Nephron progenitor cell (in vitro differentiated cells): ENCODE data around the gene MVD.

Experiments used
- DNase-seq: peaks from one replicate; pipeline ENCODE4 v3.0.0; 2021
- H3K27ac Mint-ChIP-seq: 2 replicates; pipeline ENCODE4 v1.8.0; 2021; ENCODE audit warnings: mild to moderate bottlenecking, moderate library complexity, mixed read lengths
- H3K27me3 Mint-ChIP-seq: 2 replicates; pipeline ENCODE4 v1.8.0; 2021; ENCODE audit warnings: mild to moderate bottlenecking, low read depth, mixed read lengths; ENCODE audit not compliant: poor library complexity
- H3K36me3 Mint-ChIP-seq: 2 replicates; pipeline ENCODE4 v1.8.0; 2021; ENCODE audit warnings: low read depth, mixed read lengths
- H3K4me1 Mint-ChIP-seq: 2 replicates; pipeline ENCODE4 v1.8.0; 2021; ENCODE audit warnings: mixed read lengths
- H3K4me3 Mint-ChIP-seq: 2 replicates; pipeline ENCODE4 v1.8.0; 2021; ENCODE audit warnings: mild to moderate bottlenecking, moderate library complexity, mixed read lengths
- H3K9me3 Mint-ChIP-seq: 2 replicates; pipeline ENCODE4 v1.8.0; 2021; ENCODE audit warnings: mild to moderate bottlenecking, moderate library complexity, mixed read lengths
- TF ChIP-seq, protein P1 (sequence below): fragments of 200-600 bp; sonication (generic); IDR thresholded peaks from 2 replicates; pipeline ENCODE4 v1.5.0; 2021; ENCODE audit warnings: antibody characterized with exemption

MVD gene

DNA sequence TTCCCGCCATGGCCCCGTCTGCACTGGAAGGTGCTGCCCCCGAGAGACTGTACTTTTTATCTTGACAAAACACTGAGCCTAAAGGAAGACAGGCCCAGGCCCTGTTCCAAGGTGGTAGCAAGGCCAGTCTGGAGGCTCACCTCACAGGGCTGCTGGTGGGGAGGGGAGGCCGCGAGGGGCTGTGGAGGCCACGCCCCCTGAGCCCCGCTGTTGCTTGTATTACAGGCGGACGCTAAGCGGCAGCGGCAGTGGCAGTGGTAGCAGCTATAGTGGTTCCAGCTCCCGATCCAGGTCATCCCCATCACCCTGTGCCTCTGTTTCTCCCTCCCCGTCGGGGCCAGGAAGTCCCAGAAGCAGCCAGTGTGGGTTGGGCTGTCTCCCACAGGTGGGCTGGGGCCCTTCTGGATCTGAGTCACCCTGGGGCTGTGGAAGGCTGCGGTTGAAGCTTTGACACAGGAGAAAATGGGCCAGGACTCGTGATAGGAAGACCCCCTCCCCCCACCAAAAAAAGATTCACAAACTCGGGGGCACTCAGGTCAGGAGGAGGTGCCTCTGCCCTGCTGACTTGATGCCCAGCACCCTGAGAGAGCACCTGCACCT, 37.8 kb downstream of the MVD start:
- DNase-seq, result no peak
- Mint-ChIP-seq H3K27me3 (no peaks in the 10 kb centered on the region), H3K27ac (no peak overlapping the region), H3K9me3 (no peaks in the 10 kb centered on the region), H3K4me1 (no peaks in the 10 kb centered on the region), H3K36me3 (peaks cover 27% of the 10 kb centered on the region), H3K4me3 (no peak overlapping the region)
- TF ChIP-seq, protein P1, sequence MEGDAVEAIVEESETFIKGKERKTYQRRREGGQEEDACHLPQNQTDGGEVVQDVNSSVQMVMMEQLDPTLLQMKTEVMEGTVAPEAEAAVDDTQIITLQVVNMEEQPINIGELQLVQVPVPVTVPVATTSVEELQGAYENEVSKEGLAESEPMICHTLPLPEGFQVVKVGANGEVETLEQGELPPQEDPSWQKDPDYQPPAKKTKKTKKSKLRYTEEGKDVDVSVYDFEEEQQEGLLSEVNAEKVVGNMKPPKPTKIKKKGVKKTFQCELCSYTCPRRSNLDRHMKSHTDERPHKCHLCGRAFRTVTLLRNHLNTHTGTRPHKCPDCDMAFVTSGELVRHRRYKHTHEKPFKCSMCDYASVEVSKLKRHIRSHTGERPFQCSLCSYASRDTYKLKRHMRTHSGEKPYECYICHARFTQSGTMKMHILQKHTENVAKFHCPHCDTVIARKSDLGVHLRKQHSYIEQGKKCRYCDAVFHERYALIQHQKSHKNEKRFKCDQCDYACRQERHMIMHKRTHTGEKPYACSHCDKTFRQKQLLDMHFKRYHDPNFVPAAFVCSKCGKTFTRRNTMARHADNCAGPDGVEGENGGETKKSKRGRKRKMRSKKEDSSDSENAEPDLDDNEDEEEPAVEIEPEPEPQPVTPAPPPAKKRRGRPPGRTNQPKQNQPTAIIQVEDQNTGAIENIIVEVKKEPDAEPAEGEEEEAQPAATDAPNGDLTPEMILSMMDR, result no peak

DNA sequence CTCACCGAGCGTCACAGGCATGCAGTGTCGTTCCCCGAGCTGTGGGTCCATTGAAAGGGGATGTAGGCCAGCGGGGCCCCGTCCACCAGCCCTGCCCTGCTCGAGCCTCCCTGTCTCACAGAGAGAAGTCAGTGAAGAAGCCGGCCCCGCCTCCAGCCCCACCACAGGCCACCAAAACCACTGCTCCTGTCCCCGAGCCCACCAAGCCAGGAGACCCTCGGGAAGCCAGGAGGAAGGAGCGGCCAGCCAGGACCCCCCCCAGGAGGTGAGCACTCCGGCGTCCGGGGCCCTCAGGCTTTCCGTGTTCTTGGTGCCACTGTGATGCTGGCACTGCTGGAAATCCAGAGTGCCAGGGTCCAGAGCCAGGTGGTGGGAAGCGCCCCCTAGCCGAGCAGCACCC, 38.4 kb downstream of the MVD start:
- DNase-seq, result no peak
- Mint-ChIP-seq H3K27ac (no peak overlapping the region), H3K36me3 (peaks cover 27% of the 10 kb centered on the region), H3K4me3 (no peak overlapping the region), H3K4me1 (peaks cover 5% of the 10 kb centered on the region), H3K9me3 (no peaks in the 10 kb centered on the region), H3K27me3 (no peaks in the 10 kb centered on the region)
- TF ChIP-seq, protein P1, result no peak

DNA sequence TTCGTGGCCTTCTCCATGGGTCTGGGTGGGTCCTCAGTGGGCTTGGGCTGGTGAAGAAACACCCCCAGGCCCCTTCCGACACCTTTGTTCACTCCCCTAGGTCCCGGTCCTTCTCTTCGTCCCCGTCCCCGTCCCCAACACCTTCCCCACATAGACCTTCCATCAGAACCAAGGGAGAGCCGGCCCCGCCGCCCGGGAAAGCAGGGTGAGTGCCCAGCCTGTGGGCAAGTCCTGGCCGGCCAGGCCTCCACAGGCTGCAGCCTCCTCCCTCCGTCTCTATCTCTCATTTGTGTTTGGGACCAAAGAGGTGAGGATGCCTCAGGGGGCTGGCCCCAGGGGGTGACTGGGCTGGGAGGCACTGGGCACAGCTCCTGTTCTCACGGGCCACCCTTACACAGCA, 39.0 kb downstream of the MVD start:
- H3K9me3 Mint-ChIP-seq, result no peaks in the 10 kb centered on the region
- H3K36me3 Mint-ChIP-seq, result peaks cover 27% of the 10 kb centered on the region
- no peak overlapping the region for H3K27ac Mint-ChIP-seq
- TF ChIP-seq, protein P1, result no peak
- peaks cover 9% of the 10 kb centered on the region for H3K4me1 Mint-ChIP-seq
- H3K27me3 Mint-ChIP-seq, result no peaks in the 10 kb centered on the region
- DNase-seq, result no peak
- H3K4me3 Mint-ChIP-seq, result no peak overlapping the region

DNA sequence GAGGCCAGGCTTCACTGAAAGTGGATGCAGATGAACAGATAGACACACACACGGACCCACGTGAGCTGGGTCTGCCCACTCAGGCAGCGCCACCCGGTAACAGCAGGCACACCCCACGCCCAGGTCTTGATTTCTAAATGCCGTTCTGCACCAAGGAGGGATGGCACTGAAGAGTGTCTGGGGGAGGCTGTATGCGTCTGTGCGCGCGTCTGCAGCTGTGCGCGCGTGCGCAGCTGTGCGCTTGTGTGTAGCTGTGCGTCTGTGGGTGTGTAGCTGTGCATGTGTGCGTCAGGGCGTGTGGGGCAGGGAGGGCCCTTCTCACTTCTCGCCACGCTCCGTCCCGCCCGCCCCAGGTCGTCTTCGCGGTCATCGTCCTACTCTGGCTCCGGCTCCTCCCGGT, 40.0 kb downstream of the MVD start:
- DNase-seq, result no peak
- Mint-ChIP-seq H3K36me3 (peaks cover 23% of the 10 kb centered on the region), H3K27me3 (no peaks in the 10 kb centered on the region), H3K27ac (no peak overlapping the region), H3K9me3 (no peaks in the 10 kb centered on the region), H3K4me3 (no peak overlapping the region), H3K4me1 (peaks cover 18% of the 10 kb centered on the region)
- TF ChIP-seq, protein P1, result no peak

DNA sequence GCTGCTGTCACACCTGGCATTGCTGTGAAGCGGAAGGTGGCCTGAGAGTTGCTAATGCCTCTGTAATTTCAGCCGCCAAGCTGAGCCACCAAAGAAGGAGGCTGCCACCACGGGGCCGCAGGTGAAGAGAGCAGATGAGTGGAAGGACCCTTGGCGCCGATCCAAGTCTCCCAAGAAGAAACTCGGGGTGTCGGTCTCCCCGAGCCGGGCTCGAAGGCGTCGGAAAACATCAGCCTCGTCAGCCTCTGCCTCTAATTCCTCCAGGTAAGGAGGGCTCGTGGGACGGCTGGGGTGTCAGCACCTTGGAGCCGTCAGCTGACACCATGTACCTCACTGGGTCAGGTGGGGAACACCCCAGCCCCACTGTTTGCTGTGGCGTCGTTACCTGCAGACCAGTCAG, 40.8 kb downstream of the MVD start:
- Mint-ChIP-seq H3K4me1 (peaks cover 26% of the 10 kb centered on the region), H3K36me3 (peaks cover 16% of the 10 kb centered on the region), H3K27me3 (peaks cover 3% of the 10 kb centered on the region), H3K27ac (no peak overlapping the region), H3K4me3 (no peak overlapping the region), H3K9me3 (no peaks in the 10 kb centered on the region)
- DNase-seq, result no peak
- TF ChIP-seq, protein P1, result no peak
